Kidney epithelial cell (primary cell): ENCODE data around the gene SLC29A2. TPM values are rescaled to one million over a fixed set of nuclear protein-coding genes. Genes with fewer than 3 reads are reported as not detected.

ENCODE experiments used
- DNase-seq: peaks from one replicate; pipeline ENCODE4 v3.0.0-alpha.2; 2010; ENCODE audit warnings: low read depth
- H3K27me3 ChIP-seq: 2 replicates; pipeline ENCODE4 v1.6.0; 2011; ENCODE audit warnings: low read length; ENCODE audit not compliant: control insufficient read depth, insufficient read depth
- H3K36me3 ChIP-seq: 2 replicates; pipeline ENCODE4 v1.5.1; 2011; ENCODE audit warnings: low read length; ENCODE audit not compliant: control insufficient read depth, insufficient read depth
- H3K4me3 ChIP-seq: 2 replicates; pipeline ENCODE4 v1.5.1; 2011; ENCODE audit warnings: low read depth, mild to moderate bottlenecking, control low read depth, low read length
- total RNA-seq: library from RNA; depleted of rRNA; stranded (reverse); fragments of >200 nt; gene quantifications from 2 replicates; pipeline ENCODE4 v1.2.3, GENCODE V29; 2015
- TF ChIP-seq, protein P1 (sequence below): IDR thresholded peaks from 2 replicates; pipeline ENCODE4 v1.5.1; 2011; ENCODE audit warnings: mild to moderate bottlenecking, moderate library complexity, low read length, control low read depth, inconsistent platforms; ENCODE audit not compliant: insufficient read depth, poor library complexity, severe bottlenecking

Gene SLC29A2
- total RNA-seq, 1 donor from 2014 or later: 5.5 TPM

DNA sequence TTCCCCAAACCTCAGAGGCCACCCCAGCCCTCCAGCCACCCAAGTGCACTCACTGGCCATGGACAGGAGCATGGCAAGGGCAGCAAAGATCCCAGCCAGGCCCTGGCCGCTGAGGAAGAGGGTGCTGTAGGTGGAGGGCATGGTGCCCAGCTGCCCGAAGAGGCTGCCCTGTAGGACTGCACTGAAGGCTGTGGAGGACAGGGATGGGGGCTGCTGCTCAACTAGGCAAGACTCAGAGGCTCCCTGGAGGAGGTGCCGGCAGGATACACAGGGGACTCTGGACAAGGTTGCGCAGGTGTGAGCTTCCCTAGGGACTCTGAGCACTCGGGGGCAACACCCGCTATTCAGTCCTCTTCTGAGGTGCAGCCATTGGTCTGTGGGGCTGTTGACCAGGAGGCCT, 3.1 kb downstream of the SLC29A2 start:
- Histone ChIP-seq H3K36me3 (no peaks in the 10 kb centered on the region), H3K27me3 (no peaks in the 10 kb centered on the region), H3K4me3 (no peak overlapping the region)
- no peak for DNase-seq
- TF ChIP-seq, protein P1, sequence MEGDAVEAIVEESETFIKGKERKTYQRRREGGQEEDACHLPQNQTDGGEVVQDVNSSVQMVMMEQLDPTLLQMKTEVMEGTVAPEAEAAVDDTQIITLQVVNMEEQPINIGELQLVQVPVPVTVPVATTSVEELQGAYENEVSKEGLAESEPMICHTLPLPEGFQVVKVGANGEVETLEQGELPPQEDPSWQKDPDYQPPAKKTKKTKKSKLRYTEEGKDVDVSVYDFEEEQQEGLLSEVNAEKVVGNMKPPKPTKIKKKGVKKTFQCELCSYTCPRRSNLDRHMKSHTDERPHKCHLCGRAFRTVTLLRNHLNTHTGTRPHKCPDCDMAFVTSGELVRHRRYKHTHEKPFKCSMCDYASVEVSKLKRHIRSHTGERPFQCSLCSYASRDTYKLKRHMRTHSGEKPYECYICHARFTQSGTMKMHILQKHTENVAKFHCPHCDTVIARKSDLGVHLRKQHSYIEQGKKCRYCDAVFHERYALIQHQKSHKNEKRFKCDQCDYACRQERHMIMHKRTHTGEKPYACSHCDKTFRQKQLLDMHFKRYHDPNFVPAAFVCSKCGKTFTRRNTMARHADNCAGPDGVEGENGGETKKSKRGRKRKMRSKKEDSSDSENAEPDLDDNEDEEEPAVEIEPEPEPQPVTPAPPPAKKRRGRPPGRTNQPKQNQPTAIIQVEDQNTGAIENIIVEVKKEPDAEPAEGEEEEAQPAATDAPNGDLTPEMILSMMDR: no peak

DNA sequence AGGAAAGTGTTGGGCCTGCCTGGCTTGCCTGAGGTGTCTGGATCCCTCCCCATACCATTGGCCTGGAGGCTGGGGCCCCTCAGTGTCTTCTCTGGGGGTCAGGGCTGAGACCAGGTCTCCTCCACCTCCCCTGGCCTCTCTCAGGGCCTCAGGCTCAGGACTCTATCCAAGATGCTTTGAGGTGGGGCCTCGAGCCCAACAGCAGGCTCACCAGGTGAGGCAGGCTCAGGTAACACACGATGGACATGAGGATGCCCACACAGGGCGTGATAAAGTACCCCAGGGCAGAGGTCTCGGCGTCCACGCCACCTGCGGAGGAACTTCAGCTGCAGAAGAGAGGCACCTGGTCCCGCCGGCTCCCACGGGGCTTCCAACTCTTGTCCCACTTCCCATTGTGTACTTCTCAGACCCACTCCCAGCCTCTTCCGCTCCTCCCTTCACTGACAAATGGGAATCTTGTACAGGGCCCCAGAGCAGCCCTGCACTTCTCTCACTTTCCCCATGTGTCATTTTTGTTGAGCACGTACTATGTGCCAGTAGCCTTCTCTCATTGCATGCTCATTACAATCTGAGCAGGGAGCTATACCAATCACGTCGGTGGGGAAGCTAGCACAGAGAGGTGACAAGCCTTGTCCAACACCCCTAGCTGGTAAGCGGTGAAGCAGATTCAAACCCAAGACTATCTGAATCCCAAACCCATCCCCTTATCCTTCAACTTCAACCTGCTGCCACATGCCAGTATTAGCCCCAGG, 3.8 kb downstream of the SLC29A2 start:
- Histone ChIP-seq H3K36me3 (no peaks in the 10 kb centered on the region), H3K4me3 (no peak overlapping the region), H3K27me3 (no peaks in the 10 kb centered on the region)
- no peak for DNase-seq
- TF ChIP-seq, protein P1: no peak

DNA sequence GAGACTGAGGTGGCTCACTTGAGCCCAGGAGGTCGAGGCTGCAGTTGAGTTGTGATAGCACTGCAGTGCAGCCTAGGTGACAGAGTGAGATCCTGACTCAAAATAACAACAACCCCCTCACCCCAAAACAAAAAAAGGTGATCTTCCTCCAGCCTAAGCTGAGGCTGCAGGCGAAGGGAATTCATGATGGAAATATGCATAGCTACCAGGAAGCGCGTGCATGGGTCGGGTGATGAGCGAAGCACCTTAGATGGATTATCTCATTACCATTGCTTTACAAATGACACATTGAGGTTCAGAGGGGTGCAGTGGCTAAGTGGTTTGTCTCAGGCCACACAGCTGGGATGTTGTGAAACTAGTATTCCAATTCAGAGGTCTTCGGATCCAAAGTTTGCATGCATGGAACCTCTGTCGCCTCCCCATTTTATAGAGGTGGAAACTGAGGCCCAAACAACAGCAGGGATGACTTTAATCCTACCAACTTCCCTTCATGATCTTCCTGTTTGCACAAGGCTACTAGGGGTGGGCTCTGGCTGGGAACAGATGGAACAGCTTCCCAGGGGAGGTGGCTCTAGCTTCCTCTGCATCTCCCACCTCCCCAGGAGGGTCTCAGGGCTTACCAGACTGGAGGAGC, 4.6 kb downstream of the SLC29A2 start:
- H3K36me3 ChIP-seq: no peaks in the 10 kb centered on the region
- TF ChIP-seq, protein P1: no peak
- no peak overlapping the region for H3K4me3 ChIP-seq
- no peak for DNase-seq
- no peaks in the 10 kb centered on the region for H3K27me3 ChIP-seq

DNA sequence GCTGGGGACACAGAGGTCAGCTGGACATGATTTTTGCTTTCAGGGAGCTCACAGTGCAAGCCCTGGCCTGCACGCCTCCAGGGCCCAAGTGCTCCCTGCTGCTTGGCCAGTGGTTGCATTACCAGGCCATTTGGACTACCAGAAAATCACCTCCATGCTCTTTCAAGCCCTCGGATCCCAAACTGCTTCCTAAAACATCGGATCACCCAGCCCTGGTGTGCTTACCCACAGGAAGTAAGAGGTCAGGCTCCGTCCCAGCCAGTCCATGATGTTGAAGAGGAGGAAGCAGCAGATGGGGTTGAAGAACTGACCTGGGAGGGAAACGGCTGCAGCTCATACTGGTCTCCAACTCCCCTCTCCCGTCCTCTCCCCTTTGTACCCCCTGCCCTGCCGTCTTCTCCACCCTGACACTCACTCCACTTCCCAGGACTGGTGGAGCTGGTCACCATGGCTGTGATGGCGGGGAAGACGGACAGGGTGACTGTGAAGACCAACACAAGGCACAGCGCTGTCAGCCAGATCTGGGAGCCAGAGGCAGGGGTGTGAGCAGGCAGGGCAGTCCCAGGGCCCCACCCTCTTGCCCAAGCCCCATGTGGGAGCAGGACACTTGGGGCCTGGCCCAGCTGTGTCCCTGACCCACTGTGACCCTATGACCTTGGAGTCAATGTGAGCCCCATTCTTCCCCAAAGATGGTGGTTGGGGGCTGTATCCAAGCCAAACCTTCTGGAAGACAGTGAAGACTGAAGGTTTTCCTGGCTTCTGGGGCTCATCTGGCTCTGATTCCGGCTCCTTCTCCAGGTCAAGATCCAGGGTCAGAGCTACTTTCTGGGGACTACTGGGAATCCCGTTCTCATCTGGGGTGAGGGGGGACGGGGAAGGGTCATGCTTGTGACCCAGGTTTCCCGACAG, 5.6 kb downstream of the SLC29A2 start:
- DNase-seq: no peak
- no peak overlapping the region for H3K4me3 ChIP-seq
- no peaks in the 10 kb centered on the region for H3K36me3 ChIP-seq
- H3K27me3 ChIP-seq: no peaks in the 10 kb centered on the region
- TF ChIP-seq, protein P1: no peak

DNA sequence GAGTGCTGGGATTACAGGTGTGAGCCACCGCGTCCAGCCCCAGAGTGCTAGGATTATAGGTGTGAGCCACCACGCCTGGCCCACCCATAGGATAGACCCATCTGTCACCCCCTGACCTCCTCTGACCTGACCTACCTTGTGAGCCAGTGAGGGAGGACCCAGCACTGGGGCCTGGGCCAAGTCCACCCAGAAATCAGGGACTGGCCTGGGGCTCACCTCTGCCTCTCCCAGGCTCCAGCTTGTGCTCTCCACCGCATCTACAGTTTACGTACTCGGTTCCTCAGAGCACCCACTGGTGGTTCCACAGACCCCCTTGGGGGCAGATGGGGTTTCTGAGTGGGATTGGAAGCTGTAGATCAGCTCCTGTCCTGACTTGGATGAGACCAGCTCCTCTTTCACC, 6.4 kb downstream of the SLC29A2 start:
- Histone ChIP-seq H3K36me3 (no peaks in the 10 kb centered on the region), H3K27me3 (no peaks in the 10 kb centered on the region), H3K4me3 (no peak overlapping the region)
- no peak for DNase-seq
- TF ChIP-seq, protein P1: no peak
